Activated naive CD4-positive, alpha-beta T cell treated with anti-CD3 and anti-CD28 coated beads, Interleukin-2, amount 10 ng/mL, durations not matched to agents 7 days and 5 days (primary cell): Measurements from ENCODE around the gene SGF29.

Experiments used
- CTCF ChIA-PET: fragments of 350-600 bp; sonication (Branson Sonifier 250); formaldehyde crosslinking; loops from one replicate; lab custom pipeline; 2021; ENCODE audit warnings: antibody characterized with exemption; lab: Charles Lee
- DNase-seq: peaks from one replicate; pipeline ENCODE4 v3.0.0-alpha.2; 2020
- H3K27ac Mint-ChIP-seq: one replicate; pipeline ENCODE4 v1.8.0; 2021; ENCODE audit warnings: mild to moderate bottlenecking, moderate library complexity, mixed read lengths
- H3K27me3 Mint-ChIP-seq: one replicate; pipeline ENCODE4 v1.8.0; 2021; ENCODE audit warnings: mild to moderate bottlenecking, mixed read lengths
- H3K36me3 Mint-ChIP-seq: one replicate; pipeline ENCODE4 v1.8.0; 2021; ENCODE audit warnings: mixed read lengths
- H3K4me1 Mint-ChIP-seq: one replicate; pipeline ENCODE4 v1.8.0; 2021; ENCODE audit warnings: mixed read lengths
- H3K4me3 Mint-ChIP-seq: one replicate; pipeline ENCODE4 v1.8.0; 2021; ENCODE audit warnings: mild to moderate bottlenecking, moderate library complexity, mixed read lengths
- H3K9me3 Mint-ChIP-seq: one replicate; pipeline ENCODE4 v1.8.0; 2021; ENCODE audit warnings: mixed read lengths

SGF29 gene

DNA sequence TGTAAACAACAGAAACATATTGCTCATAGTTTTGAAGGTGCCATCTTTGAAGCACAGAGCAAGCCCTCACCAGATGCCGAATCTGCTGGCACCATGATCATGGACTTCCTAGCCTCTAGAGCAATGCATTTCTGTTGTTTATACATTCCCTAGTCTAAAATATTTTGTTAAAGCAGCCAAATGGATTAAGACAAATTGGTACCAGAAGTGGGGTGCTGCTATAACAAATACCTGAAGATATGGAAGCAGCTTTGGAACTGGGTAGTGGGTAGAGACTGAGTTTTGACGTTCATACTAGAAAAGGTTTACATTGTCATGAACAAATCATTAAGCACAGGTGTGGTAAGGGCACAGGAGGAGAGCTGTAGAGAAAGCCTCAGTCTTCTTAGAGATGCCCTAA is 13.6 kb downstream of the SGF29 start:
- no peak for DNase-seq
- H3K4me3 Mint-ChIP-seq: no peak overlapping the region
- H3K9me3 Mint-ChIP-seq: peaks cover 17% of the 10 kb centered on the region
- H3K4me1 Mint-ChIP-seq: peaks cover 2% of the 10 kb centered on the region
- no peak overlapping the region for H3K27ac Mint-ChIP-seq
- H3K27me3 Mint-ChIP-seq: no peaks in the 10 kb centered on the region
- CTCF ChIA-PET: no interaction called here
- peaks cover 23% of the 10 kb centered on the region for H3K36me3 Mint-ChIP-seq

DNA sequence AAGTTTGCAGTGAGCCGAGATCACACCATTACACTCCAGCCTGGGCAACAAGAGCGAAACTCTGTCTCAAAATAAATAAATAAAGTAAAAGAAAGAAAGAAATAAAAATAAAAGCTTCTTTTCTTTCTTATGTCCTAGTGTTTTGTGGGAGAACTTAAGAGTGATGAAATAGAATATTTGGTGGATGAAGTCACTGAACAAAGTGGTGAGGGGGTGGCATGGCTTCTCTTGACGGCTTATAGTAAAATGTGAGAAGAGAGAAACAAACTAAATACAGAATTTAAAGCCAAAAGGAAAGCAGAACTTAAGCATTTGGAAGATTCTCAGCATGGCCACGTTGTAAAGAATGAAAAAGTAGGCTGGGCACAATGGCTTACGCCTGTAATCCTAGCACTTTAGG is 15.3 kb downstream of the SGF29 start:
- no peak overlapping the region for H3K27ac Mint-ChIP-seq
- peaks cover 17% of the 10 kb centered on the region for H3K9me3 Mint-ChIP-seq
- DNase-seq: no peak
- no peak overlapping the region for H3K4me3 Mint-ChIP-seq
- peaks cover 23% of the 10 kb centered on the region for H3K36me3 Mint-ChIP-seq
- H3K4me1 Mint-ChIP-seq: peaks cover 2% of the 10 kb centered on the region
- CTCF ChIA-PET: no interaction called here
- no peaks in the 10 kb centered on the region for H3K27me3 Mint-ChIP-seq

DNA sequence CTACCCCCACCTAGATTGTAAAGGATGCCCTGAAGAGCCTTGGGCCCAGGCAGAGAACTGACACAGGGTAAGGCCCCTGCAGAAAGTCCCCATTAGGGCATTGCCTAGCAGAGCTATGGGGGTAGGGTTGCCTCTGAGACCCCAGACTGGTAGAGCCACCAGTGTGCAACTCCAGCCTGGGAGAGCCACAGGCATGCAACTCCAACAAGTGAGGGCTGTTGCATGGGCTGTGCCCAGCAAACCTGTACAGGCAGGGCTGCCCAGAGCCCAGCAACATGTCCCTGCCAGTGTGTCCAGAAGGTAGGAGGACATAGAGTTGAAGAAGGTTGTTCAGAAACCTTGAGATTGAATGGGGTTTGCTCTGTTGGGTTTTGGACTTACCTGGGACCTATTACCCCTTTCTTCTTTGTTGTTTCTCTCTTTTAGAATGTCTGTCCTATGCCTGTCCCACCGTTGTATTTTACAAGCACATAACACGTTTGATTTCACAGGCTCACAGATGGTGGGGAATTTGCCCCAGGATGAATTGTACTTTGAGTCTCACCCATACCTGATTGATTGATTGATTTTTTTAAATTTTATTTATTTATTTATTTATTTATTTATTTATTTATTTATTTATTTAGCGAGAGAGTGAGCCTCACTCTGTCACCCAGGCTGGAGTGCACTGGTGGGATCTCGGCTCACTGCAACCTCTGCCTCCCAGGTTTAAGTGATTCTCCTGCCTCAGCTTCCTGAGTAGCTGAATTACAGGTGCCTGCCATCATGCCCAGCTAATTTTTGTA is 16.4 kb downstream of the SGF29 start:
- H3K27ac Mint-ChIP-seq: no peak overlapping the region
- no peak for DNase-seq
- CTCF ChIA-PET: interaction anchor here (0.6 kb wide), 1 partner anchor 78 kb away, joined by 3 read pairs; the partner anchor contains the start of gene CLN3
- H3K4me1 Mint-ChIP-seq: peaks cover 2% of the 10 kb centered on the region
- H3K9me3 Mint-ChIP-seq: peaks cover 16% of the 10 kb centered on the region
- H3K36me3 Mint-ChIP-seq: peaks cover 21% of the 10 kb centered on the region
- no peak overlapping the region for H3K4me3 Mint-ChIP-seq
- no peaks in the 10 kb centered on the region for H3K27me3 Mint-ChIP-seq

DNA sequence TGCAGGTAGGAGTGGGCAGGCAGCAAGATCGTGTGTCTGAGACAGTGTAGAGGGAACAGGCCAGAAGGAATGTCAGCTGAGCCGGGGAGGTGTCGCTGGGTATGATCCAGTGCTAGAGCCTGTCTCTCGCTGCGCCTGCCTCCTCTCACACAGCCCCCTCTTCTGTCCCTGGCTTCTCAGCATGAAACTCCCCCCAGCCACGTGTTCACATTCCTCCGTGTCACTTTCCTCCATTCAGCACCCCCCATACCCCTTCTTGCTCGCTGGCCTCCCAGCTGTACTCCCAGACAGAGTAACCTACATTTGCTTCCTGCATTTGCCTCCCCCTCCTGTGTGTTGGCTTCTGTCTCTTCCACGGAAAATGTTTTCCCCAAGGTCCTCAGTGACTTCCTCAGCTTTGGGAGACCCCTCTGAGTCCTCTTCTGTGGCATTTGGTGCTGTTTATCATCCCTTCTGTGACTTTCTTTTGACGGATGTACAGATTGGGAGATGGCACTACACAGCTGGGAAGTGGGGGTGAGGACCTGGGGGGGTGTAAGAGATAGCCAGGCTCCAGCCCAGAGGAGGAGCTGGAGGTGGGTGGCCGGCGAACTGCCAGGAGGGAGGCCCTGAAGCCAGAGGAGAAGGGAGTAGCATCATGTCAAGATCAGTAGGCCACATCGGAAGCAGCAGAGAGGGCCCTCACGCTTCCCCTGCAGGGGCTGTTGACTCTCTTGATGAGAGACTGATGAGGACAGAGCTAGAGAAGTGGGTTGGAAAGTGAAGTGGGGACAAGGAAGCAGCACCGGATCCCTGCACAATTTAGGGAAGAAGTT is 19.2 kb downstream of the SGF29 start:
- no peak for DNase-seq
- peaks cover 2% of the 10 kb centered on the region for H3K4me1 Mint-ChIP-seq
- H3K36me3 Mint-ChIP-seq: peaks cover 5% of the 10 kb centered on the region
- no peak overlapping the region for H3K4me3 Mint-ChIP-seq
- no peaks in the 10 kb centered on the region for H3K27me3 Mint-ChIP-seq
- CTCF ChIA-PET: no interaction called here
- H3K27ac Mint-ChIP-seq: peak overlapping the region; percentile 51
- no peaks in the 10 kb centered on the region for H3K9me3 Mint-ChIP-seq

DNA sequence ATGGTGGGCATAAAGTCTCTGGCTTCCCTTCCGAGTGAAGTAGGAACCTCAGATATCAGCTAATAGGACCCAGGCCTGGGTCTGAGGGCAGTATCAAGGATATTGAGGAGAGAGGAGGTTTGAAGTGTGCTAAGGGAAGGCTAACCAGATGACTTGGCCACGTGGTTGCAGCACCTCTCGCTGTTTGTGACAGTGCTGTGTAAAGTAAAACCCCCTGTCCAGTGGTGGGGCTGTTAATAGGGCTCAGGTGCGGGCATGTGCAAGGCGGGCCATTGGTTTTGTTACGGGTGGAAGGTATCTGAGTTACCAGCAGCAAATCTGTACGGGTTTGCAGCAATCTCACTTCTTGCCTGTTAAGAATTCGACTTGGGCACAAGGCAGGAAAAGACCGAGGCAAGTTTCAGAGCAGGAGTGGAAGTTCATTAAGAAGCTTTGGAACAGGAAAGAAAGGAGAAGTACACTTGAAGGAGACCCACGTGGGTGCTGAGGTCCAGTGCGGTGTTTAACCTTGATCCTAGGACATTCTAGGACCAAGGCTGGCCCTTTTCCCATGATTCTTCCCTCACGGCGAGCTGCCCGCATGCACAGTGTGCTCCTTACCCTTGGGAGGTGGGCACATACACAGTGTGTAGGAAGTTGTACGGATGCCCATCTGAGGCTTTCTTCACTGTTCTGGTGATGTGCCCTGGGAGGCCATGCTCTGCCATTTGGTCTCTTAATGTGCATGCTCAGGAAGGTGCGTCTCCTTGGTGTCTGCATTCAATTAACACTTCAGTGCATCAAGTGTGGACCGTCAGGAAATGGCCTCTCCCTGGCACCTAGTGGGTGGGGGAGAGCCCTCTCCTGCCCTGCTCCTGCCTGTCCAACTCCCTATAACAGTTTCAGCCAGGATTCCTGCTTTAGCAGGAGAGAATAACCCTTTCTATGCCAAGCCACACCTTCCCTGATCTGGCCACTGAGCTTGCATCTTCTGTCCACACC is 20.3 kb downstream of the SGF29 start:
- no peaks in the 10 kb centered on the region for H3K9me3 Mint-ChIP-seq
- no peak overlapping the region for H3K27ac Mint-ChIP-seq
- CTCF ChIA-PET: no interaction called here

DNA sequence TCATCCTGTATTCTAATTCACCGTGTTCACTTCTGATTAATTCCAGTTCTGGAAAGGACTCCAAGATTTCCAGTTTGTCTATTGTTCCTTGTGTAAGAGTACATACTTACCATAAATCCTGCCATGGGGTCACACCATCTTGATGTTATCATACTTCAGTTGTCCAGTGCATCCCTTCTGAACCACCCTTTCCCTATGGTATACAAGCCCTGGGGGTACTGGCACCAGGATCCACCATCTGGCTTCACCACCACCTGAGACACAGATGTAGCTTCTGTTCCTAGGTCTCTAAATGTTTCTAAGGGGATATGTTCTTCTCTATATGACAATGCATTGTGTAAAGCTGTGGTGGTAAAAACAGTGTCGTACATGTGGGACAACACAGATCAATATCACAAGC is 21.2 kb downstream of the SGF29 start:
- Mint-ChIP-seq H3K4me3 (no peak overlapping the region), H3K4me1 (peaks cover 2% of the 10 kb centered on the region), H3K27ac (no peak overlapping the region), H3K27me3 (no peaks in the 10 kb centered on the region), H3K36me3 (peaks cover 2% of the 10 kb centered on the region), H3K9me3 (no peaks in the 10 kb centered on the region)
- no peak for DNase-seq
- CTCF ChIA-PET: no interaction called here

More for the DNA sequence above, 20.3 kb downstream of the SGF29 start:
- H3K27me3 Mint-ChIP-seq: no peaks in the 10 kb centered on the region
- DNase-seq: no peak
- H3K4me1 Mint-ChIP-seq: peaks cover 2% of the 10 kb centered on the region
- peaks cover 2% of the 10 kb centered on the region for H3K36me3 Mint-ChIP-seq
- H3K4me3 Mint-ChIP-seq: no peak overlapping the region

DNA sequence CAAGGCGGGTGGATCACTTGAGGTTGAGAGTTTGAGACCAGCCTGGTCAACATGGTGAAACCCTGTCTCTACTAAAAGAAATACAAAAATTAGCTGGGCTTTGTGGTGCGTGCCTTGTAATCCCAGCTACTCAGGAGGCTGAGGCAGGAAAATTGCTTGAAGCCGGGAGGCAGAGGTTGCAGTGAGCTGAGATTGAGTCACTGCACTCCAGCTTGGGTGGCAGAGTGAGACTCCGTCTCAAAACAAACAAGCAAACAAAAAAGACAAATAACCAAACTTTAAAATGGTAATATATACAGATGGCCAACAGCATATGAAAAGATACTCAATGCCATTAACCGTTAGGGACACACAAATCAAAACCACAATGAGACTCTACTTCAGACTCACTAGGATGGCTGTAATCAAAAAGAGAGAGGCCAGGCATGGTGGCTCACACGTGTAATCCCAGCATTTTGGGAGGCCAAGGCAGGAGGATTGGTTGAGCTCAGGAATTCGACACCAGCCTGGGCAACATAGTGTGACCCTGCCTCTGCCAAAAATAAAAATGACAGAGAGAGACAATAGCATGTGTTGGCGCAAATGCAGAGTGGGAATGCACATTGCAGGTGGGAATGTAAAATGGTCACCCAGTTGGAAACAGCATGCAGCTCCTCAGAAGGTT is 21.9 kb downstream of the SGF29 start:
- Mint-ChIP-seq H3K4me1 (peaks cover 2% of the 10 kb centered on the region), H3K27ac (no peak overlapping the region), H3K27me3 (no peaks in the 10 kb centered on the region), H3K9me3 (no peaks in the 10 kb centered on the region), H3K36me3 (peaks cover 2% of the 10 kb centered on the region), H3K4me3 (no peak overlapping the region)
- CTCF ChIA-PET: no interaction called here
- DNase-seq: no peak

DNA sequence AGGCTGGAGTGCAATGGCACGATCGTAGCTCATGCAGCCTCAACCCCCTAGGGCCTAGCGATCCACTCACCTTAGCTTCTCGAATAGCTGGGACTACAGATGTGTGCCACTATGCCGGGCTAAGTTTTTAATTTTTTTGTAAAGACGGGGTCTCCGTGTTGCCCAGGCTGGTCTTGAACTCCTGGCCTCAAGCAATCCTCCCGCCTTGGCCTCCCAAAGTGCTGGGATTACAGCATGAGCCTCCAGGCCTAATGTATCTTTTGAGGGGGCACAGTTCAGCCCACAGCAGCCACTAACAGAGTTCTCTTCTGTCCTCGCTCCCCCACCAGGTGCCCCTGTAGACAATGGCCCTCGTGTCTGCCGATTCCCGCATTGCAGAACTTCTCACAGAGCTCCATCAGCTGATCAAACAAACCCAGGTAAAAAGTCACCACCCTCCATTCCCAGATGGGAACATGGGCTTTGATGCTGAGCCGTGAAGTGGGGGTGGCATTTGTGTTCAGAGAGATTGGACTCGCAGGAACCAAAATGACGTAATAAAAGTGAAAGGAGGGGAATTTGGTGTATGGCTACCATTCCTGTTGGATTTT is 27.1 kb downstream of the SGF29 start:
- no peak for DNase-seq
- Mint-ChIP-seq H3K9me3 (no peaks in the 10 kb centered on the region), H3K4me3 (no peak overlapping the region), H3K36me3 (peaks cover 31% of the 10 kb centered on the region), H3K27ac (no peak overlapping the region), H3K27me3 (no peaks in the 10 kb centered on the region), H3K4me1 (no peaks in the 10 kb centered on the region)
- CTCF ChIA-PET: no interaction called here

DNA sequence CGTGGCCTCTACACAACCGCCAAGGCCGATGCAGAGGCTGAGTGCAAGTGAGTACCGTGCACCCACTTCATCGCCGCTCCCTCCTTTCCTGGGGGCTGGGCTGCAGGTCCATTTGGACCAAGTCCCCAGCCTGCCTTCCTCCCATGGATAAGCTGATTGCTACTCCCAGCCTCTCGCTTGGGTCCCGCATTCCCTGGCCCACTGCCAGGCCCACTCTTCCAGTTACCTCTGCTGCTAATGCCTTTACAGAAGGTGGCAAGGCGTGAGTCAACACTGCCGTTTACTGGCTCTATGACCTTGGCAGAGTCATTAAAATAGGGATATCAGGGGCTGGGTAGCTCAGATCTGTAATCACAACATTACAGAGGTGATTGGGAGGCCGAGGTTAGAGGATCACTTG is 32.0 kb downstream of the SGF29 start:
- H3K9me3 Mint-ChIP-seq: no peaks in the 10 kb centered on the region
- no peak overlapping the region for H3K4me3 Mint-ChIP-seq
- H3K27ac Mint-ChIP-seq: no peak overlapping the region
- DNase-seq: no peak
- H3K27me3 Mint-ChIP-seq: no peaks in the 10 kb centered on the region
- peaks cover 44% of the 10 kb centered on the region for H3K36me3 Mint-ChIP-seq
- CTCF ChIA-PET: no interaction called here
- no peaks in the 10 kb centered on the region for H3K4me1 Mint-ChIP-seq

DNA sequence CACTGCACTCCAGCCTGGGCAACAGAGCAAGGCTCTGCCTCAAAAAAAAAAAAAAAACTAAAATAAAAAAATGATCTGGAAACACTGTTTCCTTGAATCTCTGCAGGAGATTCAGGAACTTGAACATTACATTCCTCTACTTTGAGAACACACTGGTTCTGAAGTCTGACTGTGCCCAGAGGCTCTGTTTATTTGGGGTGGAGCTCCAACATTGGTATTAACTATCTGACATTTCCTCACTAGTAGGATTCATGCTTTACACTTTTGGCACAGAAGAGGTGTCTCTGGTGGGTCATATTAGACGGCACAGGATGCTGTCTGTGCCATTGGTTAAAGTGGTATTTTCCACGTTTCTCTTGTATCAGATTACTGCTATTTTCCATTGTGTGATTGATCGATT is 32.7 kb downstream of the SGF29 start:
- no peak for DNase-seq
- Mint-ChIP-seq H3K27ac (no peak overlapping the region), H3K27me3 (no peaks in the 10 kb centered on the region), H3K4me1 (no peaks in the 10 kb centered on the region), H3K9me3 (no peaks in the 10 kb centered on the region), H3K4me3 (no peak overlapping the region), H3K36me3 (peaks cover 46% of the 10 kb centered on the region)
- CTCF ChIA-PET: no interaction called here

DNA sequence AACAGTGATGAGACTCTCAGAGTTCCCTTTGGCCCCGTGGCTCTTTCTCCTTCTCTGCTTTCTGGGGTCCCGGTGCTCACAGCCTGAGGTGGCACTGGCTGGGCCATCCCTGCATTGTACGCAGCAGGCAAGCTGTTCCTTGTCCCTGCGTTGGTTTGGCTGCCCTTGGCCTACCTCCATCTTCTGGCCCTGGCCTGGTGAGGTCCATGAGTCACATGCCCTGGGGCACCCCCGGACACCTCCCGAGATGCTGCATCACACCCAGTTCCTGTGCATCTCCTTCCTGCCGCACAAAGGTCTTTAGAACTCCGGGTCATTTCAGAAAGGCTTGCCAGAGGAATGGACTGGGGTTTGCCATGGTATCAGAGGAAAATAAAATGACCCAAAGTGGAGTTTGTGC is 33.7 kb downstream of the SGF29 start:
- Mint-ChIP-seq H3K9me3 (no peaks in the 10 kb centered on the region), H3K36me3 (peaks cover 46% of the 10 kb centered on the region), H3K4me3 (no peak overlapping the region), H3K4me1 (no peaks in the 10 kb centered on the region), H3K27ac (no peak overlapping the region), H3K27me3 (no peaks in the 10 kb centered on the region)
- no peak for DNase-seq
- CTCF ChIA-PET: no interaction called here

DNA sequence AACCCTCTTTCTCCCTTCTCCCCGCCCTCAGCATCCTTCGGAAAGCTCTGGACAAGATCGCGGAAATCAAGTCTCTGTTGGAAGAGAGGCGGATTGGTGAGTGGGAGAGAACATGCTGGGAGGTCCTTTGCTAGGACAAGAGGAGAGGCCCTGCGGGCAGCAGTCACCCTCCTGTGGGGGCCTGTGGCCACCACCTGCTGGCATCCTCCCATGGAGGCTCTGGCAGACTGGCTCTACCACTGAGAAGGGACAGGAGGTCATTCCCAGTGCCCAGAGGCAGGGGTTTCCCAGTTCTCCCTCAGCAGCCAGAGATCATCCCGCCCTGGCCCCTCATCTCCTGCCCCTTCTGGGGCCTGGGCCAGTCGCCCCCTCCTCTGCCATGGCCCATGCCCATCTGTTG is 35.3 kb downstream of the SGF29 start:
- Mint-ChIP-seq H3K4me3 (no peak overlapping the region), H3K4me1 (no peaks in the 10 kb centered on the region), H3K27ac (no peak overlapping the region), H3K36me3 (peaks cover 37% of the 10 kb centered on the region), H3K27me3 (no peaks in the 10 kb centered on the region), H3K9me3 (no peaks in the 10 kb centered on the region)
- no peak for DNase-seq
- CTCF ChIA-PET: no interaction called here

DNA sequence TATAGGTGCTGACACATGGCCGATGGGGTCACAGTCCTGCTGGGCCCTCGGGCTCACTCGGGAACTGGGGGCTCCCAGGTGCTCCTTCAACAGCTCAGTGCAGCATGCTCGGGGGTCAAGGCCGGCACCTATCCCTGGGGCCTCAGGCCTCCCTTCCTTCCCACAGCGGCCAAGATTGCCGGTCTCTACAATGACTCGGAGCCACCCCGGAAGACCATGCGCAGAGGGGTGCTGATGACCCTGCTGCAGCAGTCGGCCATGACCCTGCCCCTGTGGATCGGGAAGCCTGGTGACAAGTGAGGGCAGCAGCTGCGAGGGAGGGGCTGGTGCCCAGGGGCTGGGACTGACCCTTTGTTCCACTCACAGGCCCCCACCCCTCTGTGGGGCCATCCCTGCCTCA is 36.2 kb downstream of the SGF29 start:
- Mint-ChIP-seq H3K27me3 (no peaks in the 10 kb centered on the region), H3K4me3 (no peak overlapping the region), H3K36me3 (peaks cover 33% of the 10 kb centered on the region), H3K9me3 (no peaks in the 10 kb centered on the region), H3K4me1 (no peaks in the 10 kb centered on the region), H3K27ac (no peak overlapping the region)
- CTCF ChIA-PET: no interaction called here
- DNase-seq: no peak
